Mesenchymal stem cell (in vitro differentiated cells and primary cell): Measurements from ENCODE around the gene UROS.

Experiments used
- DNase-seq: peaks from one replicate; pipeline ENCODE4 v3.0.0-alpha.2; 2013
- H2AFZ ChIP-seq: one replicate; pipeline ENCODE4 v1.6.1; 2013; ENCODE audit warnings: low read depth, mild to moderate bottlenecking, control low read depth, inconsistent platforms, low read length, moderate library complexity
- H2AK5ac ChIP-seq: 2 replicates; pipeline ENCODE4 v1.6.1; 2013; ENCODE audit warnings: low read length, moderate library complexity, mild to moderate bottlenecking, inconsistent platforms; ENCODE audit not compliant: severe bottlenecking
- H2BK120ac ChIP-seq: one replicate; pipeline ENCODE4 v1.6.1; 2013; ENCODE audit warnings: low read depth, mild to moderate bottlenecking, inconsistent platforms, low read length, moderate library complexity
- H2BK12ac ChIP-seq, 2 experiments: one replicate each; pipeline ENCODE4 v1.6.1; 2013; ENCODE audit warnings: inconsistent platforms in 2 of 2, low read length in 2 of 2, mild to moderate bottlenecking in 2 of 2, moderate library complexity in 2 of 2, control low read depth in 1 of 2
- H2BK15ac ChIP-seq: one replicate; pipeline ENCODE4 v1.6.1; 2013; ENCODE audit warnings: mild to moderate bottlenecking, low read depth, inconsistent platforms; ENCODE audit not compliant: poor library complexity, severe bottlenecking
- H2BK5ac ChIP-seq: 2 replicates; pipeline ENCODE4 v1.6.1; 2013; ENCODE audit warnings: low read depth, mild to moderate bottlenecking, low read length, control low read depth, inconsistent platforms; ENCODE audit not compliant: poor library complexity, severe bottlenecking
- H3K14ac ChIP-seq, 2 experiments: one replicate each; pipeline ENCODE4 v1.6.1; 2013; ENCODE audit warnings: inconsistent platforms in 2 of 2, low read length in 2 of 2, control low read depth in 1 of 2, mild to moderate bottlenecking in 1 of 2, moderate library complexity in 1 of 2
- H3K18ac ChIP-seq, 2 experiments: one replicate each; pipeline ENCODE4 v1.6.1; 2013; ENCODE audit warnings: inconsistent platforms in 2 of 2, low read length in 2 of 2, control low read depth in 1 of 2, low read depth in 1 of 2, mild to moderate bottlenecking in 1 of 2
- H3K23ac ChIP-seq, 2 experiments: one replicate each; pipeline ENCODE4 v1.6.1; 2013; ENCODE audit warnings: inconsistent platforms in 2 of 2, low read length in 2 of 2, mild to moderate bottlenecking in 2 of 2, moderate library complexity in 2 of 2, control low read depth in 1 of 2
- H3K27ac ChIP-seq: 2 replicates; pipeline ENCODE4 v1.5.1; 2013; ENCODE audit warnings: mild to moderate bottlenecking, moderate library complexity, low read length, control low read depth, inconsistent platforms; ENCODE audit not compliant: poor library complexity, severe bottlenecking
- H3K27me3 ChIP-seq, 2 experiments: 2 replicates each; pipeline versions ENCODE4 v1.6.1 to v1.7.0; 2013; ENCODE audit warnings: low read length in 2 of 2, mild to moderate bottlenecking in 2 of 2, moderate library complexity in 2 of 2, control low read depth in 1 of 2, inconsistent platforms in 1 of 2; ENCODE audit not compliant: control insufficient read depth in 1 of 2, insufficient read depth in 1 of 2
- H3K36me3 ChIP-seq, 2 experiments: 2 replicates each; pipeline versions ENCODE4 v1.6.1 to v1.7.0; 2013; ENCODE audit warnings: low read length in 2 of 2, control low read depth in 1 of 2, inconsistent platforms in 1 of 2, low read depth in 1 of 2, mild to moderate bottlenecking in 1 of 2; ENCODE audit not compliant: insufficient read depth in 2 of 2, control insufficient read depth in 1 of 2
- H3K4ac ChIP-seq, 2 experiments: one replicate each; pipeline ENCODE4 v1.6.1; 2013; ENCODE audit warnings: inconsistent platforms in 2 of 2, low read length in 2 of 2, mild to moderate bottlenecking in 2 of 2, moderate library complexity in 2 of 2, control low read depth in 1 of 2, low read depth in 1 of 2
- H3K4me1 ChIP-seq: 2 replicates; pipeline ENCODE4 v1.6.1; 2013; ENCODE audit warnings: low read depth, low read length, control low read depth; ENCODE audit not compliant: control insufficient read depth, insufficient read depth
- H3K4me2 ChIP-seq: 2 replicates; pipeline ENCODE4 v1.6.1; 2013; ENCODE audit warnings: low read length, mild to moderate bottlenecking, inconsistent platforms; ENCODE audit not compliant: poor library complexity, severe bottlenecking
- H3K4me3 ChIP-seq, 2 experiments: 2 replicates each; pipeline versions ENCODE4 v1.5.1 to v1.7.0; 2013; ENCODE audit warnings: low read length in 2 of 2, mild to moderate bottlenecking in 2 of 2, control low read depth in 1 of 2, low read depth in 1 of 2; ENCODE audit not compliant: insufficient read depth in 1 of 2
- H3K79me1 ChIP-seq: replicated peaks from 2 replicates; pipeline ENCODE4 v1.6.1; 2013; ENCODE audit warnings: mild to moderate bottlenecking, control low read depth, low read length, inconsistent platforms; ENCODE audit not compliant: poor library complexity, severe bottlenecking
- H3K9ac ChIP-seq: 2 replicates; pipeline ENCODE4 v1.7.0; 2013; ENCODE audit warnings: mild to moderate bottlenecking, low read length, moderate library complexity
- H3K9me3 ChIP-seq: 2 replicates; pipeline ENCODE4 v1.7.0; 2013; ENCODE audit warnings: mild to moderate bottlenecking, low read length; ENCODE audit not compliant: control insufficient read depth
- H4K8ac ChIP-seq: one replicate; pipeline ENCODE4 v1.6.1; 2013; ENCODE audit warnings: inconsistent platforms, mild to moderate bottlenecking, low read length, moderate library complexity
- H4K91ac ChIP-seq: one replicate; pipeline ENCODE4 v1.6.1; 2013; ENCODE audit warnings: mild to moderate bottlenecking, low read length, inconsistent platforms
- WGBS: methylation state at CpG from one replicate; pipeline ENCODE4 v1.1.7; 2013; ENCODE audit warnings: mixed read lengths; 5-methylcytosine and 5-hydroxymethylcytosine counted together

The UROS gene

DNA sequence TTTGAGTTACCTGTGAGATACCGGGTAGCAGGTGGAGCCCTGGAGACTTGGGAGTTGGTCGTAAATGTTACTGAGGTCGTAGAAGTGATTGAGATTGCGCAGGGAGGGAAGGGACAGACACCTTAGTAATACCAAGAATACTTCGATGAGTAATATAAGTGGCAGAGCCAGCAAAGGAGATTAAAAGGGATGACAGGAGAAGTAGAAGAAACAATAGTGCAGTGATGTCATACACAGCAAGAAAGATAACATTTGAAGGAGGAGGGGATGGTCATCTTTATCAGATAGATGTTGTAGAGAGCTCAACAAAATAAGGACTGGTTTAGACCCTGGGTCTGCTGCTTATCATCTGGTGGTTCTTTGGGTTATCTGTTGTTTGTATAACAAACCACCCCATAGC lies 5.3 kb upstream of the UROS start:
- no peak overlapping the region for H4K8ac ChIP-seq
- no peaks in the 10 kb centered on the region for H3K27me3 ChIP-seq
- no peak overlapping the region for H3K4me3 ChIP-seq
- H2BK5ac ChIP-seq, result no peak overlapping the region
- no peak overlapping the region for H3K9ac ChIP-seq
- H3K14ac ChIP-seq, result no peak overlapping the region
- H3K4me1 ChIP-seq, result peaks cover 2% of the 10 kb centered on the region
- no peak overlapping the region for H3K27ac ChIP-seq
- H2BK15ac ChIP-seq, result no peak overlapping the region
- no peak overlapping the region for H4K91ac ChIP-seq
- no peak overlapping the region for H3K4me2 ChIP-seq
- no peak overlapping the region for H2BK12ac ChIP-seq
- H2AK5ac ChIP-seq, result no peak overlapping the region
- H3K9me3 ChIP-seq, result no peaks in the 10 kb centered on the region
- WGBS, result 93% methylated on average over 5 of the region's 5 CpGs
- no peak overlapping the region for H2BK120ac ChIP-seq
- H3K36me3 ChIP-seq, result peaks cover 11 to 74% of the 10 kb centered on the region in 2 experiments
- no peak for DNase-seq
- no peak overlapping the region for H2AFZ ChIP-seq
- peaks cover 26% of the 10 kb centered on the region for H3K79me1 ChIP-seq
- no peak overlapping the region for H3K4ac ChIP-seq
- no peak overlapping the region for H3K18ac ChIP-seq
- no peak overlapping the region for H3K23ac ChIP-seq

DNA sequence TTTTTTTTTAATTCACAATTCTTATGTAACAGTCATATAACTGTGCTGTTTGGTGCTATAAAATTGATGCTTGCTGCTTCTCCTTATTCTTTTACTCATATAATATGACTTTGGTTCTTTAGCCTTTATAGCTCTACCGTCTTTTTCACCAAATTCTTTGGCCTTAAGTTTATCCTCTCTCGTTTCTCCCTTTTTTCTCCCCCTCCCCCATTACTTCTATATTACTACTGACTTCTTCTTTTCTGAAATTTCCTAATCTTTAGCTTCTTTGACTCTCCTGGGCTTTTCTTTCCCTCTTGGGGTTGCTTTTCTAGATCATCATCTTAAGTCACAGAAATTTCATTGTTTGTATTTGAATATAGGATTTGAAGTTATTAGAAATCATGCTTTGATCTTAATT lies 4.1 kb upstream of the UROS start:
- Histone ChIP-seq H3K4me3 (no peak overlapping the region), H2BK120ac (no peak overlapping the region), H3K9ac (no peak overlapping the region), H3K14ac (no peak overlapping the region), H2BK5ac (no peak overlapping the region), H2AFZ (no peak overlapping the region), H3K18ac (no peak overlapping the region), H3K4me1 (peaks cover 4% of the 10 kb centered on the region), H3K79me1 (peaks cover 23% of the 10 kb centered on the region), H3K36me3 (peaks cover 4 to 62% of the 10 kb centered on the region in 2 experiments), H3K27ac (no peak overlapping the region), H3K4ac (no peak overlapping the region), H3K23ac (no peak overlapping the region), H3K9me3 (no peaks in the 10 kb centered on the region), H2BK12ac (no peak overlapping the region), H3K27me3 (no peaks in the 10 kb centered on the region), H4K91ac (no peak overlapping the region), H2BK15ac (no peak overlapping the region), H3K4me2 (no peak overlapping the region), H4K8ac (no peak overlapping the region), H2AK5ac (no peak overlapping the region)
- 97% methylated on average over 2 of the region's 2 CpGs for WGBS
- no peak for DNase-seq

DNA sequence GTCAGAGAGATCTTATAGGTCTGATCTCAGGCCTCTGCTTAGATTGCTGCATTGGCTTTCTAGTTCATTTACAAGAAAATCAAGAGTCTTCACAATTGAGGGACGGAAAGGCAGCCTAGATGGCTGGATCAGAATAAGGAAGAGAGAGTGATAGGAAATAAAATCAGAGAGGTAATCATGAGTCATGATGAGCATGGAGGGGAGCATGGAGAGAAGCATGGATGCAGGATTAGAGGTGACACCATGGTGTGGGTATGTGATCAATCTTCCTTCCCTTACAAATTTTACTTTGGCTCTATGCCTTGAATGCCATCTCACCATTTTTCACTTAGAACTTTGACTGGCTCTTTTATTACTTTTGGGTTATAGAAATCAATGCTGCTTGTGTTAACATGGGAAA lies 1.7 kb upstream of the UROS start:
- H3K9ac ChIP-seq, result peak overlapping the region; percentile 99

DNA sequence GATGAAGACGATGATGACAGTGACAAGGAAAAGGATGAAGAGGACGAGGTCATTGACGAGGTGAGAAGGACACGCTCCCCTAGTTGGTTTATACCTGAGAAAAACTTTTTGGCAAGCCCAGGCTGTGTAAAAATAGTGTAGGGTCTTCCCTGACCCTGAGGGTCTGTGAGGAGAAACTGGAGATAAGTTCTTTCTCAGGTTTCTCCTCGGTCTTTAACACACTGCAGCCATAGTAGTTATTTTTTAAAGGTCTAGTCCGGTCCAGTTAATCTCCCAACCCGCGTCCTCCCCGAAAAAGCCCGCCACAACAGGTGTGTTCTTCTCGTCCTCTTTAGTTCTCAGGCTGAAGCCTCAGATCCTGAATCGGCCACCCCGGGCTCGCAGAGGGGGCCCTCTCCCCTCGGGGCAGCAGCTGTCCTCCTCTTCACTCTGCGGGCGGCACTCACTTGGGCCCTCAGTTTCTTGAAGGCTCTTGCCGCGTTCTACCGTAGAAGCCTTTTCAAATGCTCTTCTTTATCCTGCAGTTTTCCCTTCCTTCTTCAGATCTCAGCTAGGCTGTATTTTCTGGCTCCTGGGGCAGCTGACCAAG lies 699 bp upstream of the UROS start:
- H3K4me1 ChIP-seq, result peaks cover 9% of the 10 kb centered on the region
- H3K4me2 ChIP-seq, result peak overlapping the region; percentile 90
- H2AFZ ChIP-seq, result peak overlapping the region; percentile 84
- peak overlapping the region; percentile 99 for H3K9ac ChIP-seq
- peak overlapping the region; percentile 94 to 100 for H3K4me3 ChIP-seq
- H3K18ac ChIP-seq, result peak overlapping the region; percentile 42 to 99
- H3K14ac ChIP-seq, result no peak overlapping the region
- peak overlapping the region; percentile 27 to 84 for H3K4ac ChIP-seq
- peak; percentile 27 for DNase-seq
- no peaks in the 10 kb centered on the region for H3K27me3 ChIP-seq
- peaks cover 3 to 28% of the 10 kb centered on the region in 2 experiments for H3K36me3 ChIP-seq
- no peak overlapping the region for H3K27ac ChIP-seq
- no peak overlapping the region for H2BK12ac ChIP-seq
- peaks cover 26% of the 10 kb centered on the region for H3K79me1 ChIP-seq
- H2BK120ac ChIP-seq, result no peak overlapping the region
- no peaks in the 10 kb centered on the region for H3K9me3 ChIP-seq
- H3K23ac ChIP-seq, result peak overlapping the region in 1 of 2 experiments; percentile 81
- peak overlapping the region; percentile 79 for H4K8ac ChIP-seq
- under 1% methylated on average over 20 of the region's 20 CpGs for WGBS
- peak overlapping the region; percentile 19 for H2AK5ac ChIP-seq
- no peak overlapping the region for H2BK15ac ChIP-seq
- peak overlapping the region; percentile 44 for H4K91ac ChIP-seq
- H2BK5ac ChIP-seq, result peak overlapping the region; percentile 24

More for the DNA sequence above, 1.7 kb upstream of the UROS start:
- no peak overlapping the region for H3K4ac ChIP-seq
- no peaks in the 10 kb centered on the region for H3K27me3 ChIP-seq
- no peak overlapping the region for H2BK15ac ChIP-seq
- H3K27ac ChIP-seq, result no peak overlapping the region
- H2BK120ac ChIP-seq, result no peak overlapping the region
- peak overlapping the region in 1 of 2 experiments; percentile 100 for H3K4me3 ChIP-seq
- H4K8ac ChIP-seq, result no peak overlapping the region
- H3K18ac ChIP-seq, result no peak overlapping the region
- H3K36me3 ChIP-seq, result peaks cover 4 to 38% of the 10 kb centered on the region in 2 experiments
- 68% methylated on average over 1 of the region's 1 CpG for WGBS
- peak; percentile 22 for DNase-seq
- H2AFZ ChIP-seq, result no peak overlapping the region
- H3K79me1 ChIP-seq, result peaks cover 31% of the 10 kb centered on the region
- no peaks in the 10 kb centered on the region for H3K9me3 ChIP-seq
- H4K91ac ChIP-seq, result no peak overlapping the region
- H3K4me1 ChIP-seq, result peaks cover 9% of the 10 kb centered on the region
- H2BK12ac ChIP-seq, result no peak overlapping the region
- H3K4me2 ChIP-seq, result peak overlapping the region; percentile 90
- H3K23ac ChIP-seq, result no peak overlapping the region
- no peak overlapping the region for H2AK5ac ChIP-seq
- H3K14ac ChIP-seq, result no peak overlapping the region
- H2BK5ac ChIP-seq, result no peak overlapping the region
